ENCODE measurements around the gene MOB3A. TPM values are rescaled to one million over a fixed set of nuclear protein-coding genes. Genes with fewer than 3 reads are reported as not detected.
A peak's percentile ranks its signal among the peaks of the same experiment; 100 is the strongest.
"Not testable (repeated sequence)": the region's sequence is repeated elsewhere in the genome, so short reads cannot be mapped to it uniquely, and the experiment has no call there.

The MOB3A gene
- total RNA-seq, 2 experiments from 2014 or later, result 96.4 to 97.3 TPM

DNA sequence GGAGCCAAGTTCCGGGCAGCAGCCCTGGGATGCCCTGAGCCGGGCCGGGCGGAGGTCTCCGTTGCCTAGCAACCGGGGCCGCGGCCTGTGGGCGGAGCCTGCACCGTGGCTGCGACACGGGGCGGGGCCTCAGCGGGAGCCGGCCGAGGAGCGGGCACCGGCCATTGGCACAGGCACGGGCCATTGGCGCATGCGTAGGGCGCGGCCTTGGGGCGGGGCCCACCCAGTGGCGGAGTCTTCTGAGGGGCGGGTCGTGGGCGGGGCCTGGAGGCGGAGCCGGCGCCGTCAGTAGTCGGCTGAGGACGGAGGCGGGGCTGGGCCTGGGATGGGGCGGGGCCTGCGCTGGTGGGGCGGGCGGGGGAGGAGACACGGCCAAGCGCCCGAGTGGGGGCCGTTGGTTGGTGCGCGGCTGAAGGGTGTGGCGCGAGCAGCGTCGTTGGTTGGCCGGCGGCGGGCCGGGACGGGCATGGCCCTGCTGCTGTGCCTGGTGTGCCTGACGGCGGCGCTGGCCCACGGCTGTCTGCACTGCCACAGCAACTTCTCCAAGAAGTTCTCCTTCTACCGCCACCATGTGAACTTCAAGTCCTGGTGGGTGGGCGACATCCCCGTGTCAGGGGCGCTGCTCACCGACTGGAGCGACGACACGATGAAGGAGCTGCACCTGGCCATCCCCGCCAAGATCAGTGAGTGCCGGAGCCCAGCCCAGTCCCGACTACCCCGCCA, 515 bp upstream of the MOB3A start, which contains the start of gene IZUMO4:
Gene IZUMO4, plus strand, starts transcription at position 436 of the 723 bp plus-strand sequence. Its CDS starts 31 bp downstream, at position 467.
- peak; percentile 79 for ATAC-seq (ENCODE audit: poor library complexity)
- H3K27me3 ChIP-seq (ENCODE audit: control insufficient read depth in 1 of 2, insufficient read depth in 2 of 2, low read length in 2 of 2), result no peaks in the 10 kb centered on the region
- Mint-ChIP-seq H3K4me3 (peak within 1 kb of the TSS; percentile 97), H3K9me3 (no peaks in the 10 kb centered on the region), H3K36me3 (ENCODE audit: low read depth) (peaks cover 32% of the 10 kb centered on the region), H3K27ac (peak within 1 kb of the TSS; percentile 96), H3K4me1 (ENCODE audit: low read depth) (peaks cover 25% of the 10 kb centered on the region), H3K27me3 (no peaks in the 10 kb centered on the region)
- TF ChIP-seq CTCF (IDR thresholded peaks at IDR 0.05), result peak; percentile 38
- no peaks in the 10 kb centered on the region for H3K9me3 ChIP-seq (ENCODE audit: control insufficient read depth in 1 of 2, insufficient read depth in 1 of 2, low read length in 2 of 2)
- H3K4me3 ChIP-seq (ENCODE audit: low read length), result peak within 1 kb of the TSS; percentile 93
- POLR2A ChIA-PET, result interaction anchor here (1.0 to 7.9 kb wide), 11 partner anchors 12 to 199 kb away, joined by 3 to 153 read pairs (median 6); partner anchors contain the start of gene MKNK2
- CTCF ChIA-PET, result interaction anchor here (0.9 to 2.6 kb wide), 13 partner anchors 10 to 77 kb away, joined by 3 to 21 read pairs (median 4); no protein-coding TSS in a partner anchor
- H3K4me1 ChIP-seq (ENCODE audit: insufficient read depth, low read length), result peaks cover 55% of the 10 kb centered on the region
- peak within 1 kb of the TSS; percentile 75 to 79 for H3K27ac ChIP-seq (ENCODE audit: low read depth in 1 of 2, low read length in 2 of 2)
- DNase-seq, result peak; percentile 99 to 100 (median 100)
- peaks cover 37% of the 10 kb centered on the region for H3K36me3 ChIP-seq (ENCODE audit: insufficient read depth, low read length)
- intact Hi-C loops (cut with DNase I, micrococcal nuclease), result loop anchor here (1.0 to 5.0 kb wide), 9 partner anchors 11 to 234 kb away; partner anchors contain the start of genes AP3D1 (in 2 of the 2), KLF16 (in 1 of the 2), MKNK2 (in 1 of the 2) and PLEKHJ1 (in 1 of the 2)

DNA sequence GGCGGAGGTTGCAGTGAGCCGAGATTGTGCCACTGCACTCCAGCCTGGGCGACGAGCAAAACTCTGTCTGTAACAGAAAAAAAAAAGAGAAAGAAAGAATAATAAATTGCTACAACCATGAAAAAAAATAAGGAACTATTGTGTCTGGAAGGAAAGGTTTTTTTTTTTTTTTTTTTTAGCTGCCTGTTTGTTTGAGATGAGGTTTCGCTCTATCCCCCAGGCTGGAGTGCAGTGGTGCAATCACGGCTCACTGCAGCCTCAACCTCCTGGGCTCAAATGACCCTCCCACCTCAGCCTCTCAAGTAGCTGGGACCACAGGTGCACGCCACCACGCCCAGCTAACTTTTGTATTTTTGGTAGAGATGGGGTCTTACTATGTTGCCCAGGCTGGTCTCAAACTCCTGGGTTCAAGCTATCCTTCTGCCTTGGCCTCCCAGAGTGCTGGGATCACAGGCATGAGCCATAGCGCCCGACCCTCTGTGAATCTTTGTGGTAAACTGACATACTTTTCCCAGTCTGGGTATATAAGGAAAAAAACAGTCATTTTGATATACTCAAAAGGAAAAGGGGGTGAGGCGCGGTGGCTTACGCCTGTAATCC, 4.1 kb downstream of the MOB3A start:
- POLR2A ChIA-PET, result interaction anchor here (7.9 kb wide), 1 partner anchor 7 kb away, joined by 153 read pairs; no protein-coding TSS in a partner anchor
- ATAC-seq (ENCODE audit: poor library complexity); intact Hi-C loops (cut with DNase I, micrococcal nuclease); H3K9me3 ChIP-seq (ENCODE audit: control insufficient read depth in 1 of 2, insufficient read depth in 1 of 2, low read length in 2 of 2); H3K27me3 ChIP-seq (ENCODE audit: control insufficient read depth in 1 of 2, insufficient read depth in 2 of 2, low read length in 2 of 2); H3K27ac Mint-ChIP-seq; DNase-seq; H3K27me3 Mint-ChIP-seq; H3K4me3 ChIP-seq (ENCODE audit: low read length); H3K9me3 Mint-ChIP-seq; H3K27ac ChIP-seq (ENCODE audit: low read depth in 1 of 2, low read length in 2 of 2): not testable (repeated sequence)
- Mint-ChIP-seq H3K4me3 (peak overlapping the region; percentile 45), H3K36me3 (ENCODE audit: low read depth) (peaks cover 29% of the 10 kb centered on the region), H3K4me1 (ENCODE audit: low read depth) (peaks cover 58% of the 10 kb centered on the region)
- CTCF ChIA-PET, result interaction anchor here (1.0 to 1.7 kb wide), 4 partner anchors 9 to 72 kb away, joined by 3 to 8 read pairs (median 4); no protein-coding TSS in a partner anchor
- Histone ChIP-seq H3K36me3 (ENCODE audit: insufficient read depth, low read length) (peaks cover 15% of the 10 kb centered on the region), H3K4me1 (ENCODE audit: insufficient read depth, low read length) (peaks cover 85% of the 10 kb centered on the region)

GRCh38 chr19:2089727-2090053, 6.4 kb downstream of the MOB3A start:
- Mint-ChIP-seq H3K4me1 (ENCODE audit: low read depth) (peaks cover 69% of the 10 kb centered on the region), H3K27me3 (no peaks in the 10 kb centered on the region), H3K9me3 (no peaks in the 10 kb centered on the region), H3K36me3 (ENCODE audit: low read depth) (peaks cover 30% of the 10 kb centered on the region), H3K27ac (peak overlapping the region; percentile 97), H3K4me3 (peak overlapping the region; percentile 79)
- Histone ChIP-seq H3K27me3 (ENCODE audit: control insufficient read depth in 1 of 2, insufficient read depth in 2 of 2, low read length in 2 of 2) (no peaks in the 10 kb centered on the region), H3K27ac (ENCODE audit: low read depth in 1 of 2, low read length in 2 of 2) (peak overlapping the region; percentile 62 to 66), H3K36me3 (ENCODE audit: insufficient read depth, low read length) (peaks cover 15% of the 10 kb centered on the region), H3K9me3 (ENCODE audit: control insufficient read depth in 1 of 2, insufficient read depth in 1 of 2, low read length in 2 of 2) (no peaks in the 10 kb centered on the region), H3K4me3 (ENCODE audit: low read length) (peak overlapping the region; percentile 29), H3K4me1 (ENCODE audit: insufficient read depth, low read length) (peaks cover 93% of the 10 kb centered on the region)
- ChIA-PET POLR2A (interaction anchor here (0.6 to 1.5 kb wide), 6 partner anchors 12 to 621 kb away, joined by 3 to 5 read pairs (median 3); no protein-coding TSS in a partner anchor), CTCF (no interaction called here)
- intact Hi-C loops (cut with DNase I, micrococcal nuclease), result loop anchor here in 1 of 2 experiments (5.0 kb wide), 1 partner anchor 207 kb away; no protein-coding TSS in a partner anchor
- no peak for DNase-seq
- ATAC-seq (ENCODE audit: poor library complexity), result no peak
- no peak for TF ChIP-seq CTCF (IDR thresholded peaks at IDR 0.05)
